HG02759 (cell line): ENCODE data around the gene LRRC55.

ENCODE experiments used
- ATAC-seq: cut with Tn5 transposase; IDR thresholded peaks from one replicate; pipeline ENCODE4 v1.9.1; 2021; ENCODE audit warnings: mild to moderate bottlenecking, moderate library complexity; ENCODE audit not compliant: unreplicated experiment

The LRRC55 gene

DNA sequence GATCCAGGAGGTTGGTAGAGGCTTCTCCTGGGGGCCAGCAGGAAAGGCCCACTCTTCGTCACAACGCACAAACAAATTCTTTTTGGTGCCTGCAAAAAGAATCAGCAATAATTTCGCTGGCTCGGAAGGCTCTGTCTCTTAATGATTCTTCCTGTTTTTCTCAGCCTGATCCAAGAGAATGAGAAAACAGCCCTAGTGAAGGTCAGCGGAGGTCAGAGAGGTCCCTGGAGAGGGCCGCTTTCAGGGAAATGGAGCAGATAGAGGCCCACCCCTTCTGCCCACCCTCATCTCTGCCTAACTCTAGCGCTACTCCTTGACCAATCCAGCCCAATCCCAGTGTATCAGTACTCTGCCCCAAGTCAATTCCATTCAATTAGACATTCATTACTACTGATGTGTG, 19.2 kb downstream of the LRRC55 start:
- ATAC-seq, result no peak

GRCh38 chr11:57202281-57202680, 20.5 kb downstream of the LRRC55 start:
- ATAC-seq, result no peak

DNA sequence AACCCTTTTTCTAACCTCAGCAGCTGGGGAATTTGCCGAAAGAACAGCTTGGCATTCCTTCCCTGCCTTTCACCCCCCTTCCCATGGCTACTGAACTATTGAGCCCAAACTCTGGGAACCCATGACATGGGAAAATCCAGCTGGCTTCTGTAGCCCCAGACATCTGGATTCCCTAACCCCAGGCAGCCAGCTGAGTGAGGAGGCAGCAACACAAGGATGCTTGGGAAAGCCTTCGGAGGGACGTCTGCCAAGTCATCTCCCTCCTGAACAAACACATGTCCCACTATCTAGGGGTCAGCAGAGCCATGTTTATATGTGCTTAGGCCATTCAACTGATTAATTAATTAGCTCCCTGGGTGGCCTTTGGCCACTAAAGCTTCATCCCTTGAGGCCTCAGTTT, 21.6 kb downstream of the LRRC55 start:
- ATAC-seq, result no peak

GRCh38 chr11:57203882-57204480, 22.2 kb downstream of the LRRC55 start:
- no peak for ATAC-seq

GRCh38 chr11:57205041-57205641, 23.4 kb downstream of the LRRC55 start:
- ATAC-seq, result no peak

DNA sequence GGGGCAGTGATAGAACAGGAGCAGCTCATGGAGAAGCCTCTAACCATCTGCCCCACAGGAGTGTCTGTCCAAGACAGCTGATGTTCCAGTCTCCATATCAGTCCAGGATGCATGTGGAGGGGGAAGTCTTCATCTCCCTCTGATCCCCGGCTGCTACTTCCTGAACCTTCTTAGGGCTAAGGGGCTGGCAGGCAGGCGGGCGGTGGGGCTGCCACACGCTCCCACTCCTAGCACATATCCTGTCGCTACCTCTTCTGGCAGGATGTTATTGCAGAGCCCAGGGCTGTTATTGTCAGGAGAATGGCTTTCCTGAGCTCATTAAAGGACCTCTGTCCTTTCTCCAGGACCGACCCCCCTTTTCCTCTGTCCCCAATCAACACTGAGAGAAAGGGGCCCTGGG, 25.4 kb downstream of the LRRC55 start:
- no peak for ATAC-seq

DNA sequence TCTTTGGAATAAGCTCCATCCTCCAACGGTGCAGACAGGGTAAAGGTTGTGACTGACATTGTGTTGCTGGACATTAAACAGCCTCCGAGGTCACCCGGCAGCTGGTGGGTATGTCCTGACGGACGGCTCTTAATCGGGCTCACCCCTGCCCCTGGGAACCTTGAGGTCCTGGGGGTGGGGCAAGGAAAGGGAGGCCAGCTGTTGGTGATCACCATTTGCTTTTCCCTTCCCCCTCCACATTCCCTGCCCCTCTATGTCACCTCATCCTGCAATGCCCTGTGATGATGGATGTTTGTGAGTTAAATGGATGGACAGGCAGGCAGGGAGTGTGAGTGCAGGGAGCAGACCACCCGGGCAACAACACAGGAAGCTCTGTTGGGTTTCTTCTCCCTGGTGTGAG, 29.0 kb downstream of the LRRC55 start:
- no peak for ATAC-seq

DNA sequence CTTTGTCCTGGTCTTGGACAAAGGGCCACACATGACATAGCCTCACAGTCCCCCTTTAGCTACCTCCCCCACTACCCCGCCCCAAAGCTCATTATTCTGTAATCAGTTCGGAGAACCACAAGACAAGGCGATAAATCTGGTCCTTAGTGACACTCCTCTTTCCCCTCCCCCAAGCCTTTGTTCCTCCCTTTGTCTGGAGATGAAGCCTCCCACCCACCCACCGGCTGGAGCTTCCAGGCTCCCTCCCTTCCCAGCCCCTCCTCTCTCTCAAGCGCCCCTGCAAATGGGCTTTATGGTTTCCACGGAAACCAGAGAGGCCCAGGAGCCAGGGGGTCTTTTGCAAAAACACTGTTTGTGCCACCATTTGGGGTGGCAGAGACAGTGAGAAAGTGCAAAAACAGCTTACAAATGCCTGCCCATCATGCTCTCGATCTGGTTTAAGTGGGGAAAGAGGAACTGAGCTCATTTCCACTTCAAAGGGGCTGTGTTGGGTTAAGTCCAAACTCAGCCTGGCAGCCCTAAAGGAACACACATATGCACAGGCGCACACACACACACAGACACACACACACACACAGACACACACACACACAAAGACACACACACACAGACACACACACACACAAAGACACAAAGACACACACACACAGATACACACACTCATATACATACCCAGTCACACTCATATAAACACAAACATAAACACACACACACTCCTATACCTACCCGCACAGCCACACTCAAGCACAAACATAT, 31.8 kb downstream of the LRRC55 start:
- ATAC-seq, result no peak

DNA sequence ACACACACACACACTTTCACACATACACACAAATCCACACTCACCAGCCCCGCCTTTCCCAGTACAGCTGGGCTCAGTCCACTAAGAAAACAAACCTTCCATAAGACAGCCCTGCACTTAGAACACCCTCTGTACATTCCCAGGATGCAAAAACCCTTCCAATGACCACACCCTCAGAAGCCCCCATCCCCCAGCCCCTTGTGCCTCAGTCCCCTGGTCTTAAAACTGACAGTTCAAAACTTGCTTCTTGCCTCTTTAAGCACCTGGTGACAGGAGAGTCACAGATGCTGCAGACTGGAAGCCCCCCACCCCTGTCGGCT, 32.3 kb downstream of the LRRC55 start:
- no peak for ATAC-seq

DNA sequence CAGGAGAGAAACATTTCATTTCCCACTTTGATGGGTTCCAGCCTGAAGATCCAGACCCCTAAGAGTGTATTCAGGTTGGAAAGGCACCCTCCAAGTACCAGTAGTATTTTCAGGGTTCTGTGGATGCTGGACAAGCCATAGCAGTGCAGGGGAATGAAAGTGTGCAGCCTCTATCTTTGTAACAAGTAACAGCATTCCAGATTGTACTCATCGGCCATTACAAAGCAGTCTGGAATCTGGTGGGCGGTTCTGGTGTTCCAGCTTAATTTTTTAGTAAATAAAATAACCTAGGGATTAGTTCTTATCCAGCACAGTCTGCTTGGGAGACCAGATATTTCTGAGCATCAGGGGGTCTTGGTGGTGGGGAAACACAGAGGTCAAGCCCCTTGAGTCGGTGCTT, 32.7 kb downstream of the LRRC55 start:
- ATAC-seq, result no peak

DNA sequence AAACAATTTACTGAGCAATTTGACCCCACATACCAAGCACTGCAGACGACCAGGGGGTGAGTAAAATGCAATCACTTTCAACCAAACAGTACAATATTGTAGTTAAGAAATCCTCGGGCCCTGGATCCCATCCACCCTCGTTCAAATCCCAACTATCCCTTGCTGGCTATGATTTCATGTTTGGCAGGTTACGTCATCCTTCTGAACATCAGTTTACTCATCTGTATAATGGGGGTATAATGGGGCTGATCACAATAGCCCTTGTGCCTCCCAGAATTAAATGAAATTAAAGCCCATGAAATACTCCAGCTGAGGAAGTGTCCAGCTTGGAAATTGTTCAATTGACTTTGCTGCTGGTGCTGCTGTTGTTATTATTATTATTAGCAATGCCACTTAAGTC, 34.7 kb downstream of the LRRC55 start:
- no peak for ATAC-seq

DNA sequence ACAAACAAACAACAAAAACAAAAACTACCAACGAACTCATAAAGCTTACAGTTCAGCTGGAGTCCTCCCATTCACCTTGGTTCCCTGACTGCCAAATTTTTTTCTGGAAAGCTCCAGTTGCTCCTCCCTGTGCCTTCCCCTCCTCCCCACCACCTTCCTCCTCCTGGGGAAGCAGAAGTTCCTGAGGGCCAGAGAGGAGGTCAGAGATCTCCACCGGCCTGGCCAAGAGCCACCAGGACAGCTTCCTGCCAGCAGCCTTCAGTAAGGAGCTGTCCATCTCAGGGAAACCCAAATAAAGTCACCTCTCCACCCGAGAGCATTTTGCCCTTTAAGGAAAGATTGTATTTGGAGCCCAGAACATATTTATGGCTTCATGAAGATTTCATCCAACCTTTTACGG, 35.3 kb downstream of the LRRC55 start:
- ATAC-seq, result no peak

DNA sequence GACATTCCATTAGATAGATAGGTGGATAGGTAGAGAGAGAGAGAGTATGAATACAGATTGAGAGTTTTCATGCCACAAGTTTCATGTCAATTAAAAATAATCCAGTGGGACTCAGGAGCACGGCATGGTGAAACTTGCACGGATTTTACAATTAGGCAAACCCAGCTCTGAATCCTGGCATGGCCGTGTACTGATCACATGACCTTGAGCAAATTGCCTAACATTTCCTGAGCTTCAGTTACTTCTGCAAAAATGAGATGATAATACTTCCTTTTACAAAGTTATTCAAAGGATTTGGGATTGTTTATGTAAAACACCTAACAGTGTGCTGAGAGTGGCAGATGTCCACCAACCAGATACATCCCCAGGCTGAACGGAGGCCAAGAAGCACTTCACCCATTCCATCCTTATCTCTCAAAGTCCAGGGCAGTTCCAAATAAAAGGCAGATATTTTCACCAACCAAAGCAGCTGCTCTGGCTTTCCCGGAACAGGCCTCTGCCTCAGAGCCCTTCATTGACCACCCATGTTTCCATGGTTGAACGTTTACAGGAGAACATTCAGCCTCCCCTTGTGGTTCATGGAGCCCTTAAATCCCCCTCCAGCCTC, 37.4 kb downstream of the LRRC55 start:
- no peak for ATAC-seq

DNA sequence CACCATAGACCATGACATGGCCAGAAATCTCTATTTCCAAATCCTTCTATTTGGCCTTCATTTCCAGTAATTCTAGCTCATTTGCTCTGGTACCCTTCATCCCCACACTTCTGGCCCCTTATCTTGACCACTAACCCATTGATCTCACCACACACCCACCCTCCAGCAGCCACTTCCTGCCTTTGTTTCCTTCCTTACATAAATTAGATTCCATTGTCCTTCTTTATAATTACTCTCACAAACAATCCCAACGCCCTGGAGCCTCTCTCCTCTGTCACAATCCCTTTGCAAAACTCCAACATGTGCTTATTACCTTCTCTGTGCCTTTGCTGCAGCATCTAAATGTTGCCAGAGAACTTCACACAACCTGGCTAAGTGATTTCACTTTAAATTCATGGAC, 40.5 kb downstream of the LRRC55 start:
- ATAC-seq, result no peak

DNA sequence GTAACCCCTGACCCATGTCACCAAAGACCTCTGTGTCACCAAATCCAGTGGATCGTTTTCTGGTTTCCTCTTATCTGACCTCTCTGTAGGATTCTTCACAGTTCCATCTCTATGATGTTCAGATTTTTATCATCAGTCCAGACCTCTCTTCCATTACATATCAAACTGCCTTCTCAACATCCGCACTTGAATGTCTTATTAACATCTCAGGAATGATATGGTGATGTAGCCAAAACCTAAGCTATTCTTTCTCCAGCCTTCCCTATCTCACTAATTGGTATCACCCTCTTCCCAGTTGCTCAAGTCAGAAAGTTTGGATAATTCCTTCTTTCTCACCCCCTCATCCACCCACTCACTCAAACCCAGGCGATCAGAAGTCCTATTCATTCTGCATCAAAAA, 41.8 kb downstream of the LRRC55 start:
- no peak for ATAC-seq

DNA sequence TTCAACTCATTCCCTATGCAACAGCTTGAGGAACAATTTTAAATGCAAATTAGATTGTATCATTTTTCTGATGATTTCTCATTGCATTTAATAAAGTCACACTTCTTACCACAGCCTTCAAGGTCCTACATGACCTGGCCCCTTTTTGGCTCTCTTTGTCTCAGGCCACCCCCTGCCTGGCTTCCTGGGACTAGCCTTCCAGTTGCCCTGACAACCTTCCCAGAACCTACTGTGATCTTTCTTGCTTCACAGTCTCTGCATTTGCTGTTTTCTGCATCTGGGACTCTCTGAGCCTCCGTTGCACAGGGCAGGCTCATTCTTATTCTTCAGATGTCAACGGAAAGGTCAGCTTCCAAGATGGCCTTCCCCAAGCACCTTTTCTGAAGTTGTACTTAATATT, 42.4 kb downstream of the LRRC55 start:
- no peak for ATAC-seq

DNA sequence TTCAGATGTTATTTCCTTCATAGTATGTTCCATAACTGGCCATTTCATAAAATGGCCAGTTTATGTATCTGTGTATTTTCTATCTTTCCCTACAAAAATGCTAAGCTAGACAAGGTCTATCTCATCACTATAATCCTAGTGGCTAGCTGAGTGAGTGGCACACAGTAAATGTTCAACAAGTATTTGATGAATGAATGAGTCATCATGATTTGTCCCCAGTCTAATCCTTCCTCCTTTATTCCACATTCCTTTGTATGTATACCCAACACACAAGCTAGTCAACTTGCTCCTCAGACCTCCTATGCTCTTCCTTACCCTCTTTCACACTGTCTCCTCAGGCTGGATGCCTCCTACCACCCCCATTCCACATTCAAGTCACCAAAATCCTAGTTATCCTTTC, 42.8 kb downstream of the LRRC55 start:
- ATAC-seq, result no peak

GRCh38 chr11:57228600-57228999, 46.8 kb downstream of the LRRC55 start:
- ATAC-seq, result no peak

DNA sequence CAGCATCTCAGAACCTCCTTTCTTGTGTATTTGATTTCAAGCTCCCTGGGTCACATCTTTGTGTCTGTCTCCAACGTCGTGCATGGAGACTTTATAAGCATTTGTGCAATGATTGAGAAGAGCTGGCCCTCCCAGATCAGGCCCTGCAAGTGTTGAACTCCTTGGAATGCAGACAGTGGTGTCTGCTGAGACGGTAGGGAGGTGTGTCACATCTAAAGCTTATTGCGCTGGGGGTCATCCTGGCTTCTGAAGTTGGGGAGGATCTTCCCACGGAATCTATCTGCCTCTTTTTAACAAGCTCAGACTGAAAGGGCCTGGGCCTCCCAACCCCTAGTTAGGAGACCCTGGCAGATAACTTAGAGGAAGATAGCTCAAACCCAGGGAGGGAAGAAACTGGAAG, 48.6 kb downstream of the LRRC55 start:
- no peak for ATAC-seq

- ATAC-seq, result no peak
These were observed 49.2 kb downstream of the LRRC55 start for GRCh38 chr11:57230791-57231538.

DNA sequence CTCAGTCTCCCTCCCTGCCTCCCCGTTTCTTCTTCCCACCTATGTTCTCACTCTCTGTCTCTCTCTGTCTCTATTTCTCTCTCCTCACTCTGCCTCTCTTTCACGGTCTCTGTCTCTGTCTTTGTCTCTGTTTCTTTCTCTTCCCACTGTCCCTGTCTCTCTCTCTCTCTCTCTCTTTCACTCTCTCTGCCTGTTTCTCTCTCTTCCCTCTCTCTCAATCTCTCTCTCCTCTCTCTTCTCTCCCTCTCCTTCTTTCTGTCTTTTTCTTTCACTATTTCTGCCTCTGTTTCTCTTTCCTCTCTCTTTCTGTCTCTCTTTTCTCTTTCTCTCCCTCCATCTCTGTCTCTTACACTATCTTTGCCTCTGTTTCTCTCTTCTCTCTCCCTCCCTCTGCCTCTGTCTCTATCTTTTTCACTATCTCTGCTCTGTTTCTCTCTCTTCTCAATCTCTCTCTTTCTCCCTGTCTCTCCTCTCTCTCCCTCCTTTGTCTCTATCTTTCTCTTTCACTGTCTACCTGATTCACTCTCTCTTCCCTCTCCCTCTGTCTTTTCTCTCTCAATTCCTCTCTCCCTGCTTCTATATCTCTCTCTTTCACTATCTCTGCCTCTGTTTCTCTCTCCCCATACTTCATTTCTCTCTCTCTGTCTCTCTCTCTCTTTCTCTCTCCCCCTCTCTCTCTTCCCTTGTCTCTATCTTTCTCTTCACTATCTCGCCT, 49.9 kb downstream of the LRRC55 start:
- no peak for ATAC-seq
